GM12874 (cell line): ENCODE measurements around the gene ITGB1.

Source experiments
- TF ChIP-seq, protein P1 (sequence below): IDR thresholded peaks from 2 replicates; pipeline ENCODE4 v1.5.1; 2011; ENCODE audit warnings: low read depth, mild to moderate bottlenecking, control low read depth, low read length, moderate library complexity; ENCODE audit not compliant: insufficient read depth

The ITGB1 gene

DNA sequence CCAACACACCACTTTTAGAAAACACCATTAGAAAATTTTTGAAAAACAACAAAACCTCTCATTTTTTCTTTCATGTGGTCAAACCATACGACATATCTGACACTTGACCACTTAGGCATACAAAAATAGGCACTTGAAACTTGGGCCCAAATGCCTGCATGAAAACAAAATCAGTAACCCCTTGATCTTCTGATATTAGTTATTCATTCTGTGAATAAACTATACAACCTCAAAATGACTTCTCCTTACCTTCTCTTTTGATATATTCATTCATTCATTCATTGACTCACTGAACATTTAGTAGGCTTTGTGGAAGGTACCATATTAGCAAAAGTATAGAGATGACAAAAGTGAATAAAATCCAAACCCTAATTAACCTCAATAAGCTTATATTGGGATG lies 26.4 kb downstream of the ITGB1 start:
- TF ChIP-seq, protein P1, sequence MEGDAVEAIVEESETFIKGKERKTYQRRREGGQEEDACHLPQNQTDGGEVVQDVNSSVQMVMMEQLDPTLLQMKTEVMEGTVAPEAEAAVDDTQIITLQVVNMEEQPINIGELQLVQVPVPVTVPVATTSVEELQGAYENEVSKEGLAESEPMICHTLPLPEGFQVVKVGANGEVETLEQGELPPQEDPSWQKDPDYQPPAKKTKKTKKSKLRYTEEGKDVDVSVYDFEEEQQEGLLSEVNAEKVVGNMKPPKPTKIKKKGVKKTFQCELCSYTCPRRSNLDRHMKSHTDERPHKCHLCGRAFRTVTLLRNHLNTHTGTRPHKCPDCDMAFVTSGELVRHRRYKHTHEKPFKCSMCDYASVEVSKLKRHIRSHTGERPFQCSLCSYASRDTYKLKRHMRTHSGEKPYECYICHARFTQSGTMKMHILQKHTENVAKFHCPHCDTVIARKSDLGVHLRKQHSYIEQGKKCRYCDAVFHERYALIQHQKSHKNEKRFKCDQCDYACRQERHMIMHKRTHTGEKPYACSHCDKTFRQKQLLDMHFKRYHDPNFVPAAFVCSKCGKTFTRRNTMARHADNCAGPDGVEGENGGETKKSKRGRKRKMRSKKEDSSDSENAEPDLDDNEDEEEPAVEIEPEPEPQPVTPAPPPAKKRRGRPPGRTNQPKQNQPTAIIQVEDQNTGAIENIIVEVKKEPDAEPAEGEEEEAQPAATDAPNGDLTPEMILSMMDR: no peak

DNA sequence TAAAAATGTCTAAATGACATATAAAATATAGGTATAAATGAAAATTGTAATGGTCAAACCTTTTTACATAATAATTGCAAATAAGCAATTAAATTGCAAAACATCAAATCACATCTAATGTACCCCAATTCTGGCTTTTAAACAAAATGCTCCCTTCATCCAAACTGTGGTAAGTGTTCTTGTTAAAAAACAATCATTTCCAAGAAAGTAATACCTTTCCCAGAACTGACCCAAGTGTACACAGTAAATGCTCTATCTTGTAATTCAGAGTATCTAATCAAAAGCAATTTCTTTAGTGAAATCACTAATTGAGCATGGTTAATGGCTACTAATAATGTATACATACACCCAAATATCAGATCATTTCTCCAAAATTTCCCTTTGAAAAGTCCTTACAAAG lies 28.0 kb downstream of the ITGB1 start:
- TF ChIP-seq, protein P1: no peak

DNA sequence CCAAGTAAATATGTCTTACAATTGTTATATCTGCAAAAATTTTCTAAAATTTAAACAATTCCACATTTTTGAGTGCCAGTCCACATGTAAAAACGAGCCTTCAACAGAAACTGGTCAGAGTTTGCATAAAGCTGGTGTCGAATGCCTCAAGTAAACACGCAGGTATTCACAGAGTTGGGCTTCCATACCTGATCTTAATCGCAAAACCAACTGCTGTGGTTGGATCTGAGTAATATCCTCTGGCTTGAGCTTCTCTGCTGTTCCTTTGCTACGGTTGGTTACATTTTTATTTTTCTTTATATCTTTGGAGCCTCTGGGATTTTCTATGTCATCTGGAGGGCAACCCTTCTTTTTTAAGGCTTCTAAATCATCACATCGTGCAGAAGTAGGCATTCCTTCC lies 28.4 kb downstream of the ITGB1 start:
- TF ChIP-seq, protein P1: no peak

DNA sequence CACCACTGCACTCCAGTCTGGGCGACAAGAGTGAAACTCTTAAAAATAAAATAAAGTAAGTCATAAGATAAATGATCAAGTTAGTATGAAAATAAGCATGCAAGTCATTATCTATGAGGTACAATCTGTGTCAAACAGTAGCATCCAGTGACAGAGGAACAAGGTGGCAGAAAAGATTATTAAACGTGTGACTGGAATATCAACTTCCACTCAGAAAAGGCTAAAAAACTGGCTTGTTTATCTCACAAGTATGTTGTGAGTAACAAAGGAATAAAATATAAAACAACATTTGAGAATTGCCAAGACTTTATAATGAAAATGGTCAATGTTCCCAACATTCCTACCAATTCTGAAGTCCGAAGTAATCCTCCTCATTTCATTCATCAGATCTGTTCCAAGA lies 30.3 kb downstream of the ITGB1 start:
- TF ChIP-seq, protein P1: no peak

DNA sequence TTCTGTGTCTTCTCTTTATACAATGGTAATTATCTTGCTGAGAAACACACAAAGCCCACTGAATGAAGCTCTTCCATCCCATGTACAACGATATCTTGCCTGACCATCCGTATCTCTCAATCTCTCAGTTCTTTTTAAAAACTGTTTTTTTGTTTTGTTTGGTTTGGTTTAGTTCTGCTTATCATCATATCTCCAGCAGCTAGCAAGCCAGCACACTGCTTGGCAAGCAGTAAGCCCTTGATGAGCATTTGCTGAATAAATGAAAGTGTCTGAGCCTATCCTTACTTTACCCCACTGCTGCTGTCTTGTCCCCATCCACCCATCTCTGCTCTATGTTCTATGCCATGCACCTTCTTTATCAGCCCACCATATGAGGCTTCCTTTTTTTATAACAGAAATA lies 34.2 kb downstream of the ITGB1 start:
- TF ChIP-seq, protein P1: no peak

DNA sequence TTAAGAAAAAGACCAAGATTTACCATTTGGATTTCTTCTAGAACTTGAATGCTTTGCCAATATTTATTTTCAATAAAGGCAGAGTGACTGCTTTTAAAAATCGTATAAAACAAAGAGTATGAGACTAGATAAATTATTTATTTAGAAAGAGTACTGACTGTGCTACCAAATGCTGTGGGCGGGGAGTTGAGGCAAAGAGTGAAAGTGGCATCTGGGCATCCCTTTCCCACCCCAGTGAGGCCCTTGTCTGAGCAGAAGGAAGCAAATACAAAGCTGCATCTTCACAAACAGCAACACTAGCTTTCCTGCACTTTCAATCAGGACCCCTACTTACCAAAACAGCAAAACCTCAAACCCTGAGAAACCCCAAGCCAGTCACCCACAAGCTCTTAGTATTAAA lies 34.9 kb downstream of the ITGB1 start:
- TF ChIP-seq, protein P1: no peak

DNA sequence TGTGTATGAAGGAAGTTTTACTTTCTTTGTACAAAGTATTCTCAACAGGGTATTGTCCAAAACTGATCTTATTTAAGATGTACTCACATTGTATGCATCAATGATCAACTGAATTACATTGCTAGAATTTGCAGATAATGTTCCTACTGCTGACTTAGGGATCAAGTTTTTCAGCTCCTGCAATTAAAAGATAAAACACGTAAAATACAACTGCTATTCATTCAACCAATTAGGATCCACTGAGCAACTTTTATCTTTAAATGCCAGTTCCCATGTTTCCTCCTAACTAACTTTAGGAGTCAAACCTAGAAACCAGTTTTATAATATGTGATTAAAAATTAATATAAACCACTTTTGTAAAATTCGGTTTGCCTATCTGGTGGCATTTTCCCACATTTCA lies 35.9 kb downstream of the ITGB1 start:
- TF ChIP-seq, protein P1: no peak
